ENCODE data around the gene DBNL.
A peak's percentile ranks its signal among the peaks of the same experiment; 100 is the strongest.

The DBNL gene

DNA sequence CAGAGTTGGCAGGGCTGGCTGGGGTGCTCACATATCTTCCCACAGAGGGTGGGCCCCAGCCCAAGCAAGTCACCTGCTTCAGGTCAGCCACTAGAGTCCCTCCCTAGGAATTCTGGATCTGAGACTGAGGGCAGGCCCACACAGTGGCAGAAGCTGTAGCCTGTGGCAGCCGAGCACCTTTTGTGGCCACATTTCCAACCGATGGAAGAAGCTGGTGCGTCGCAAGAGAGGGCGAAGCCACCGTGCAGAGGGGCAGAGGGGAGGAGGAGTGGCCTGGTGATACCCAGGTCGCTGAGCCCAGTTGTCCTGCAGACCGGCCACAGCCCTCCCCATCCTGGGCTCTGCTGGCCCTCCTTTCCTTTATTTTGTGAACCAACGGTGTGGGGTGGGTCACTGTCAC lies 32.6 kb downstream of the DBNL start:
- no peak for DNase-seq (ENCODE audit: low read depth in 3 of 3)

DNA sequence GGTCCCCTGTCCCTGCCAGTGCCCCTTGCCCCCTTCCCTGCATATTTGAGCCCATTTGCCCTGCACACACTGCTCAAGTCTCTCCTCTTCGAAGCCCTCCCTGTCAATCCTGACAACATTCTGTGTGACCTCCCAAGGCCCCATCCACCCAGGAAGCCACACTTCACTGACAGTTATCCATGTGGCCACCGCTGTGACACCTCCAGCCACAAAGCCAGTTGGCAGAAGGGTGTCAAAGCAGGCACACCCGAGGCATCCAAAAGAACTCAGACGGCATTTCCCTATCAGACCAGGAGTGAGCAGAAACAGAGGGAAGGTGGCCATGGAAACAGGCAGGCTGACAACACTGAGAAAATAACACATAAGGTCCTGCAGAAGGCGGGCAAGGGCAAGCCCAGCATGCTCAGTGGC lies 33.2 kb downstream of the DBNL start:
- no peak for DNase-seq (ENCODE audit: low read depth in 3 of 3)

DNA sequence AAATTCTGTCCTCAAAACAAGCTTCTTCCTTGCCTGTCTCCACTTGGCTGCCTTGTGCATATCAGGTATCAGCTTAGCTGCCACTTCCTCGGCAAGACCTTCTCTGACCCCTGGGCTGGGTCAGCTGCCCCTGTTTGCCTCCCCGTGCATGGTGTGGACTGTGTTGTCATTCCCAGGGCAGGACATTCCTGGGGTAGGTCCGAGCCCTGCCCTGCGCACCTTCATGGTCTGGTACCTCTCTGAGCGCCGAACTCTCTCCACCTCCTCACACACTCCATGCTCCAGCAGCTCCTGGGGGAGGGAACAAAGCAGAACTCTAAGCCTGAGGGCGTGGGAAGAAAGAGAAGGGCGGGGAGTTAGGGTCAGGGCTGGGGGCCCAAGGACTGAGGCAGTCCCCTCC lies 34.0 kb downstream of the DBNL start:
- DNase-seq (ENCODE audit: low read depth in 3 of 3), result no peak

DNA sequence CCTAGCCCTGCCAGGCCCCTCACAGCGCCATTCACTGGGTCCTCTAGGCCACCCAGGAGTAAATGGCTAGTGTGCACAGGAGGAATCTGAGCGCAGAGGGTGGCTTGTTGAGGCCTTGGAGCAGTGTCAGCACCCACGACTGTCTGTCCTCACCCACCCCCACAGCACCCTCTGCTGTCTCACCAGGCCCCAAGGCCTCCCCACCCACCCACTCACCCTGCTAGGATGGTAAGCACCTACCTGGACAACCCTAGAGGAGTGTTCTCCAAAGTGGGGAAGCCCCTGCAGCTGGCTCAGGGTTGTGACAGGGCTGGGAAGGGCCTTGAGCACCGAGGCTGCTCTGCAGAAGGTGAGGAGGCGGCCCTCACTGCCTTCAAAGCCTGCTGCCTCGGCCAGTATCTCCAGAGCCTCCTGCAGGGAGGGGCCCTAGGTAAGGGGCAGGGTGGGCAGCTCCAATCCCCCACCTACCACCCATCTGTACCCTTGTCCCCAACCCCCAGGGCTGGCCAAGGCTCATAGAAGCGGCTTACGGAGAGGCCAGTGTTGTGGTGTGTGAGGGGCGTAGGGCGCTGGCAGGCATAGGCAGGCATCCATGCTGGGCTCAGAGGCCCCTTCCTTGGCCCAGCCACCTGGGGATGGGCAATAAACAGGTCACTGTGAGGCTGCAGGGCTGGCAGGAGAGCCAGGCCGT lies 35.0 kb downstream of the DBNL start:
- no peak for DNase-seq (ENCODE audit: low read depth in 3 of 3)

DNA sequence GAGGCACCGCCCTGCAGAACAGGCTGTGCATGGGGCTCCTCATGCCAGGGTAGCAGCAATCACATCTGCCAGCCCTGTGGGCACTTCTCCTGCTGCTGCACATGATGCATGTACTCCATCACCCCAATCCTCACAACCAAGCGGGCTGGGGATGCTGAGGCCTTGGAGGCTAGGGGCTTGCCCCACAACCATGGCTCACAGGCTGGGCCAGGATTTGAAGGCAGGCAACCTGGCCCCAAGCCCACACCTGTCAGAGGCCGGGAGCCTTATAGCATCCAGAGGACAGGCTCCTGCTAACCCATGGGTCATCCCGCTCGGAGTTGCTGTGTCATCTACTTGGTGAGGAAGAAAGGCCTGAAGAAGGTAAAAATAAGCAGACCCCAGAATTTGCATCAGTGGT lies 35.6 kb downstream of the DBNL start:
- no peak for DNase-seq (ENCODE audit: low read depth in 3 of 3)

DNA sequence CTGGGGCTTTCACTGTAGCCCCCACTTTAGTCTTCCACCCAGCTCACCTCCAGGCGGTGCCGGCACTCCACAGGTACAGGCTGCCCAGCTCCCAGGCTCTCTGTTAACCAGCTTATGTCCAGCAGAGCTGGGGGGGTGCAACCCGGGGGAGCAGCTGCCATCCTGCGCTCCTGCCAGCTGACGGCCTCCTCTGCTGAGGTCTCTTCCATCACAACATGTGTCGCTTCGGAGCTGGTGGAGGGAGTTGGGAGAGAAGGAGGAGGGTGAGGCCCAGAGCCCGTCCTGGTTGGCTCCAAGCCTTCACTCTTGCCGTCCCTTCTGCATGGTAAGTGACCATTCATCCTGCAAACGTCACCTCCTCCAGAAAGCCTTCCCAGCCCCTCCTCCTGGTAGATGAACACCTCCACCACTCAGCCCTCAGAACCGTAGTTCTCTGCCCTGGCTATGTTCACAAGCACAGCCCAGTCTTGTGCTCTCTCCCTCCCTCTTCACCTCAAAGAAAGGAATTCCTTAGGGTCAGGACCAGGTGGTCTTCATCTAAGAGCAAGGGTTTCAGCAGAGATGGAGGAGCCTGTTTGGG lies 36.3 kb downstream of the DBNL start:
- DNase-seq (ENCODE audit: low read depth in 3 of 3), result no peak

DNA sequence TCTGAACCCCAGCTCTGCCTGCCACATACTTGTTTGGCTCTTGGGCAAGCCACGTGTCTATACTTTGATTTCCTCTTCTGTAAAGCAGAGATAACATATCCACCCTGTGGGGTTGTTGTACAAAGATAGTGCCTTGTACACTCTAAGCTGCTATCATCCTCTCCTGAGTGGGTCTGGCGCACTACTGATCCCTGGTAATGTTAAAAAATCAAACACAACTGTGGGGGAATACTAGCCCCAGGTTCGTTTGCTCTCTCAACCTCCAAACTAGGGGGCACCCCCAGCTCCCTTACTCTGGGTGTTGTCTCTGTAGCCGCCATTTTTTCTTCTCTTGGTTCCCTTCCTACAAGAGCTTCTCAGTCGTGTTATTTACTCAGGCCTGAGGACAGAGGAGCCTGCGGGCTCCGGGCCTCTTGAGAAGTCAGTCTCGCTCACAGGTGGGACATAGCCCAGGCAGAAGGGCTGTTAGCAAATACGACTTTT lies 36.8 kb downstream of the DBNL start:
- no peak for DNase-seq (ENCODE audit: low read depth in 3 of 3)

DNA sequence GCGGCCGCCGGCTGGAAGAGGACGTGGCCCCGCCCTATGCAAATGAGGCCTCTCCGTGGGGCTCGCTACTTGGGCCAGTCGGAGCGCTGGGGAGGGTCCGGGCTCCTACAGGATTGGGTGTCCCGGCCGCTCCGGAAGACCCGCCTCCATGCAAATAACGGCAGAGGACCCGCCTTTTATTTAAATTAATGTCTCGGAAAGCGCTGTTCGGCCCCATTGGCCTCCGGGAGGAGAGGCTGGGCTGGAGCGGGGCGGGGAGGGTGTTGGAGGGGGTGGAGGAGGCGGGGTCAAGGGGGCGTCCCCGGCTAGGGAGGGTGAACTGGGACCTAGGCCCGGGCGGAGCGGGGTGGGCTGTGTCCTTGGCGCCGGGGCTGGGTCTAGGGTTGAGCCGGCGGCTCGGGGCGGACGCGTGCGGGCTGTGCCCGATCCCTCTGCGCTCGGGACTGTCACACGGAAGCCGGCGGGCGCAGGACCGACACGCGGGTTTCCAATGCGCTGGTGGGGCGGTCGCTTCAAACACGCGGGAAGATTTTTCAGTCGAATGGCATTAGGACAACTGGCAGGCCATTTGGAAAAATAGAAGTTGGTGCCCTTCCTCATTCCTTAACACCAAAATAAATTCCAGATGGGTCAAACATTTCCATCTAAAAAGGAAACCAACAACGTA lies 38.2 kb downstream of the DBNL start:
- peak; percentile 94 to 97 (median 95) for DNase-seq (ENCODE audit: low read depth in 3 of 3)

DNA sequence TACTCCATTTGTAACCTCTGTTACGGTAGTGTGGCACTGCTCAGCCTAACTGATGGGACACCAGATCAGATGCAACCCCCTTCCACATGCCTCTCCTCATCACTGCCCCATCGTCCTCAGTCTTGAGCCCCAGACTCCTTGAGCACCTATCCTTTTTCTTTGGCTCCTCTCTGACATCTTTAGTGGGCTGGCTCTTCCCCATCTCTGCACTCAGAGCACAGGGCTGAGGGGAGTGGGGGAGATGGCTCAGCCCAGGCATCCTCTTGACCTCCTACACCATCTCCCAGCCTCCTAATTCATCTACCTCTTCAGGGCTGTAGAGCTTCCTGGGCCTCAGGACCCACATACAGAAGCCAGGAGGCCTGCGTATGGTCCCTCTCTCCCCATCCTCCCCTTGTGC lies 39.3 kb downstream of the DBNL start:
- DNase-seq (ENCODE audit: low read depth in 3 of 3), result no peak

DNA sequence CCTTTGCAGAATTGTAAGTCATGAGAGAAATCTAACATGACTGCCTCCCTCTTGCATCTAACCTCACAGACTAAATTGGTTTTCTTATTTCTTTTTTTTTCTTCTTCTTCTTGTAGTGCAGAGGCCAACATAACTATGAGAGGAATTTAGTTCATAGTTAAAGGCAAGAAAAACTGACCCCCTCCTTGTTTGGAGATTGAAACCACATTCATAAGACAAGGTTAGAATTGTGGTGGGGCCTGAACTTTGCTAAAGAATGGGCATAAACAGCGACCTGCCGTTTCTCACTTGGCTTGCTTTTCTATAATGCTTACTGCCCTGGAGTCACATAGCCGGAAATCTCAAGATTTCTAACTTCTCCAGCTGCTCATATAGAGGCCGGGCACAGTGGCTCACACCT lies 40.2 kb downstream of the DBNL start:
- no peak for DNase-seq (ENCODE audit: low read depth in 3 of 3)

DNA sequence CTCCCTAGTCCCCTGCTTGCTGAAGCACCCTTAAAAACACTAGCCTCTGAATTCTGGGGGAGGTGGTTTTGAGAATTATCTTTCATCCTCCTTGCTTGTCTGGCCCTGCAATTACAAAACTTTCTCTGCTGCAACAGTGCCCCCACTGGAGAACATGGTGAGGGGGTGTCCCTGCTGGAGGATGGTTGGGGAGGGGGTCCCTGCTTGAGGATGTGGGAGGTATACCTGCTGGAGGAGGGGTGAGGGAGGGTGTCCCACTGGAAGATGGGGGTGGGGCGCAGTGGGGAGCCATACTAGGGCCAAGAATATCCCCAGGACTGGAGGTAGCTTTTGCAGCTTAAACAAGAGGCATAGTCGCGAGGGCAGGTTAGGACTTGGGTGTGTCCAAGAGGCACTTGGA lies 41.0 kb downstream of the DBNL start:
- DNase-seq (ENCODE audit: low read depth in 3 of 3), result no peak

DNA sequence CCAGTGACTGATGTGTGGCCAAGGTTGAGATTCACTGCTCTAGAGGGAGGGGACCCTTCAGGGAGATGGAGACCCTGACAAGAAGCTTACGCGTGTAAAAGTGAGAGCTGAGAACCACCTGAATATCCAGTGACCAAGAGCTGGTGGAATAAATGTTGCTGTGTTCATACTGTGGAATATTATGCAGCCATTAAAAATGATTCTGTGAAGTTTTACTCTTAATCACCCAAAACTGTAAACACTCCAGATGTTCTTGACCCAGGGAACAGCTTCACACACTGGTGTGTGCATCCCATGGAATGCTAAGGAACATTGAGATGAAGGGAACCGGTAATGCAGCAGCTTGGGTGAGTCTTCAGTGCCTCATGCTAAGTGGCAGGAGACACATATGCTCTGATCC lies 42.1 kb downstream of the DBNL start:
- DNase-seq (ENCODE audit: low read depth in 3 of 3), result no peak

DNA sequence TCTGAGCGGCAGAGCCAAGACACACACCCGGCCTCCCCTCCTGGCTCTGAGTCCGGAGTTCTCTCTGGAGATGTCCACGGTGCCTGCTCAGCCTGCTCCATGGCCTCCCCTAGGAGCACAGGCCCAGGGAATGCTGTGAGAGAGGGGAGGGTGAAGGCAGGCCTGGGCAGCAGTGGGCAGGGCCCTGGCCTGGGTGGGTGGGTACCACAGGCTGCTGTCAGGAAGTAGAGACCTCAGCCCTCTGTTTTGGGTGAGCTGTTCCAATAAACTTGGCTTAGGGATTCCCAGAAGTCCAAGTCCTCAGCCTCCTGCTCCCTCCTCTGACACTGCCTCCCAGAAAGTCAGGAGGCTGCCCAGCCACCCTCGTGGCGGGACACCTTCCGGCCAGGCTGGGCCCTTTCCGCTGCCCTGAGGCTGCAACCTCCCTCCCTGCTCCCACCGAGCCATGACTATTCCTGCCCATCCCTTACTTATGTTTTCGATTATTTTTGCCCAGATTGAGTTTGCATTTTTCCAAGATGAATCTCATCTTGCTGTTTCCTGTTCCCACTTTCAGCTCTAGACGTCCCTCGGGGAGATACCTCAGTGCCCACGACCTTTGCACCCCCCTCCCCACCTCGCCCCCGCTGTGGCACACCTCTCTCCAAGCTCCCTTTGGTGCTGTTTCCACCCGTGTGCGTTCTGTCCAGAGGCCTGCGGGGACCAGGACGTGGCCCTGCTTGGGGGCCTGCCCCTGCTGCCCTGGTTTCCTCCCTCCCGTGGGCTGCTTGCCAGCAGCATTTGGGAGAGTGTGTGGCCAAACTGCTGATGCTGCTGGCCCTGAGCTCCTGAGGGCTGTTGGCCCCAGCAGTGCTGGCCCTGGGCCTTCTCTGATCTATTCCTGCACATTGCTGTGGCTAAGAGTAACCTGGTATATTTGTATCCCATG lies 43.7 kb downstream of the DBNL start:
- no peak for DNase-seq (ENCODE audit: low read depth in 3 of 3)

DNA sequence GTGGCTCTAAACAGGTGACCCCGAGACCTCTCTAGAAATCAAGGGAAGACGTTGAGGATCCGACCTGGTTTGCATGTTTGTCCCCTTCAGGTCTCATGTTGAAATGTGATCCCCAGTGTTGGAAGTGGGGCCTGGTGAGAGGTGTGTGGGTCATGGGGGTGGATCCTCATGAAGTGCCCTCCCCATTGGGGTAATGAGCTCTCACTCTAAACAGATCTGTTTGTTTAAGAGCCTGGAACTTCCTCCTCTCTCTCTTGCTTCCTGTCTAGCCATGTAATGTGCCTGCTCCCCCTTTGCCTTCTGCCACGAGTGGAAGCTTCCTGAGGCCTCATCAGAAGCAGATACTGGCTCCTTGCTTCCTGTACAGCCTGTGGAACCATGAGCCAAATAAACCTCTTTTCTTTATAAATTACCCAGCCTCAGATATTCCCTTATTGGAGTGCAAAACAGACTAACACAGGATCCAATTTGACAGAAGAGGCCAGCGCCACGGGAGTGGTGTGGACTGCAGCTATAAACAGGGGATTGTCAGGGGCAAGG lies 48.7 kb downstream of the DBNL start:
- no peak for DNase-seq (ENCODE audit: low read depth in 3 of 3)

DNA sequence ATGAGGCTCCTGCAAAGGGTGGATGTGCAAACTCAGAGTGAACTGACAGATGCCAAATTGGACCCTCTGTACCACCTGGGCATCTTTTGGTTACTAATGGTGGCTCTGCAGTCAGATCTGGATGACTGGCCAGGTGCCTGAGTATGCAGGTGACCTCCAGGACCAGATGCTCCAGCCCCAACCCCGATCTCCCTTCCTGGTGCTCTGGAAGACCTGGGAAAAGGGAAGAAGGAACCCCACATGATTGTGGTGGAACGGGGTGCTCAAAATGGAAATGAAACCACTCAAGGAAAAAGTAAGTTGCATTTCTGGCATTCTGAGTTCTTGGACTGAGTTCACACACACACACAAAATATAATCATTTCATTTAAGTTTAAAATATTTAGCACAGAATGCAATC lies 49.9 kb downstream of the DBNL start:
- DNase-seq (ENCODE audit: low read depth in 3 of 3), result no peak

DNA sequence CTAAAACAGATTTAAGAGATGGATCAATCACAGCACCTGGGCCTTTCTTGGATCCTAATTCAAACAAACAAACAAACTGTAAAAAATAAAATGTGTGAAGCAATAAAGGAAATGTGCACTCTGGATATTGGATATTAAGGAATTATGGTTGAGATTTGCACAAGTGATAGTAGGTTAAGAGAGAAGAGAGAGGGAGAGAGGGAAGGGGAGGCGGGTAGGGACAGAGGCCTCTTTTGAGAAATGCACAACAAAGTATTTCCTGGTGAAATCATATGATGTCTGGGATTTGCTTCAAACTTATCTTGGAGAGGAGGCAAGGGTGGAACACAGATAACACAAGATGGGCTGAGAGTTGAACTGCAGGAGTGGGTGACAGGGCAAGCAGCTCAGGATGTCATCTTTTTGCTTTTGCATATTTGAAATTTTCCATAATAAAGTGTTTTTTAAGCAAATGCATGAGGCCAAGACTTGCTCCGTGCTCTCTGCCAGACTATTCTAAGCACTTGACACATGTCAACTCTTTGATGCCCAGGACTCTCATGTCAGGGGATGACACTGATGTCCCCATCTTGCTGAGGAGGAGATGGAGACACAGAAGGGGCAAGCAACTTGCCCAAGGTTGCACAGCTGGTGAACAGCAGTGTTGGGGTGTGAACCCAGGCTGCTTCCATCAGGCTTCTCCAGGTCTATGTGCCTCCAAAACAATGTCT lies 50.5 kb downstream of the DBNL start:
- DNase-seq (ENCODE audit: low read depth in 3 of 3), result no peak

DNA sequence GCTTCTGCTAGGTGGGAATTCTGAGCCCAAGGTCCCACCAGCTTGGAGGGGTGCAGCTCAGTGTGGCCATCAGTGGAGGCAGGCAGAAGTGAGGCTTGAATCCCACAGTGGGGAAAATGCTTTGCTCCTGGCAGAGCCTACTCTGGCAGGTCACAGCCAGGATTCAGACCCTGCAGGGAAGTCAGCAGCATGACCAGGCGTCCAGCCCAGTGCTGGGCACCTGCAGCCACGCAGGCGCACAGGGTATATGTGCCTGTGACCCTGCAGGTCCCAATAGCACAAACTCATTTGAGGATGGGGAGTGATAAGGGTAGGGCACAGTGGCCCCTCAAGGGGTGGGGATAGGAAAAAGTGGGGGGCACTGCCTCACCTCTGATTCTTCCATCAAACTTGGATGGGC lies 51.3 kb downstream of the DBNL start:
- DNase-seq (ENCODE audit: low read depth in 3 of 3), result no peak

DNA sequence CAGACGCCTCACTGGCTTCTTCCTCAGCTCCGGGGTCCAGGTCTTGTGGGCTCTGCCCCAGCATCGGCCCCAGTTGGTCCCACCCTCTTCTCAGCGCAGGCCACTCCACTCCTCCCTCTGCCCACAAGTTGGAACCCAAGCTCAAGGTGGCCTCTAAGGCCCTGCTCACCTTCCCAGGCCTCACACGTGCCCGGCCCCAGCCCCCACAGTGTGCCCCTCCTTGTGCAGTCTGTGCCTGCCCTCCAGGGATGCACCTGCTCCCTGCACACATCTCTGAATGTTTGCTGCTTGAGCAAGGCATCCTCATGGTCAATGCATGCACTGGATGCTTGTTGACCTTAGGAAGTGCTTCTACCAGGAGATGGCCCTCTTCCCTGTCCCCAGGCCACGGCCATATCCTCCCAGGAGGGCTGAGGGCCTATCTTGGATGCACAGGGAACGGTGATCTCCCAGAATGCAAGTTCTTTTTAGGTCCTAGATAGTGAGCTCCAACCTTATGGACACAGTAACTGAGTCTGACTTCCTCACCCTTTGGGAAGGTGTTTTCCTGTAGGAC lies 51.9 kb downstream of the DBNL start:
- DNase-seq (ENCODE audit: low read depth in 3 of 3), result no peak

DNA sequence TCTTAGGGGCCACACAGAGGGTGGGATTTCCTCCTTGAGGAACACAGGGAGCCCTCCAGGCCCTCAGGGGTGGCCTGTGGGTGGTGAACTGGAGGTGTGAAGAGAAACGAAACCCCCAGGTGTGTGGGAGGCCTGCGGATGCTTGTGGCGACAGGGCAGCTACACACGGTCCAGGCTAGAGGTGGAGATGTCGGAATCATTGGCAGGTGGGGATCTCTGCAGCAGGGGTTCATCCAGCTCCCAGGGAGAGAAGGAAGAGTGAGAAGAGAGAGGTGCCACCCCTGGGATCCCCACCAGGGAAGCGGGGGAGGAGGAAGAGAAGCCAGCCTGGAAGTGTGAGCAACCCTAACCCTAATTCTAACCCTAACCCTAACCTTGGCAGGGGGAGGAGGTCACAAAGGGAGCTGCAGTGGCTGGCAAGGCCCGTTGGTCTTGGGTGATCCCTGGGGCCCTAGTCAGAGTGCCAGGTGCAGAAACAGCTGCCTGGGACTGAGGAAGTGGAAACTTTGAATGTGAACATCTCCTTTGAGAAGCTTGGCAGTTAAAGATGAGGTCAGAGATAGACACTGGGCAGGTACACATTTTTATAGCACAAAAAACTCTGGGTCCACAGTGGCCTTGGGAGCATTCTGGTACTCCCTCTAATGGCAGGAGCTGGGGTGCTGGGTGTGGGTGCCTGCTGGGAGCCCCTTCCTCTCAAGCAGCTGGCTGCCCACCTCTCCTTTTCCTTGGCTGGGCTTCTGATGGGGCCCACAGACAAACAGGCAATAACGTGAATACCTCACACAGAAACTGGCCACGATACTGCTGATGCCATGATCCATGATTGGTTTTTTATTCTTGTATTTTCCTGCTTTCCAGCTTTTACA lies 52.8 kb downstream of the DBNL start:
- DNase-seq (ENCODE audit: low read depth in 3 of 3), result no peak
